B cell (primary cell): ENCODE results near the gene BUB3. TPM values are rescaled to one million over a fixed set of nuclear protein-coding genes. Genes with fewer than 3 reads are reported as not detected.

ENCODE experiments used
- ATAC-seq: fragments of 200-7000 bp; cut with Tn5 transposase; one replicate; pipeline ENCODE4 v1.10.0; 2021; ENCODE audit warnings: low read depth, mild to moderate bottlenecking, moderate number of reproducible peaks, moderate library complexity
- CTCF ChIA-PET: fragments of 350-600 bp; sonication (Branson Sonifier 250); formaldehyde crosslinking; loops from one replicate; lab custom pipeline; 2021; ENCODE audit warnings: antibody characterized with exemption, inconsistent platforms; lab: Charles Lee
- POLR2A ChIA-PET: fragments of 350-600 bp; sonication (Branson Sonifier 250); formaldehyde crosslinking; loops from one replicate; lab custom pipeline; 2021; ENCODE audit warnings: antibody characterized with exemption; lab: Charles Lee
- DNase-seq: peaks from one replicate; pipeline ENCODE4 v3.0.0; 2013
- H2AFZ ChIP-seq: 2 replicates; pipeline ENCODE4 v1.6.1; 2012; ENCODE audit warnings: mild to moderate bottlenecking, low read depth, low read length; ENCODE audit not compliant: insufficient read depth, poor library complexity, severe bottlenecking
- H3K27ac ChIP-seq, 2 donors: 1 replicate in 1 of 2; 2 replicates in 1 of 2; pipeline ENCODE4 v1.5.1; 2012 to 2013; ENCODE audit warnings: low read length in 2 of 2, mild to moderate bottlenecking in 2 of 2, moderate library complexity in 1 of 2
- H3K27me3 ChIP-seq, 4 experiments: fragments of 200-600 bp in 1 of 4; sonication (generic) in 1 of 4; replicated peaks in 1 of 4; 1 replicate in 2 of 4; 2 replicates in 2 of 4; pipeline versions ENCODE4 v1.6.1 to v1.7.0; 2013 to 2016; ENCODE audit warnings: low read length in 3 of 4, mild to moderate bottlenecking in 2 of 4, mixed read lengths in 1 of 4, moderate library complexity in 1 of 4; ENCODE audit not compliant: insufficient read depth in 4 of 4, control insufficient read depth in 3 of 4; ENCODE audit errors: control extremely low read depth in 1 of 4
- H3K36me3 ChIP-seq, 2 experiments: replicated peaks in 1 of 2; 1 replicate in 1 of 2; 2 replicates in 1 of 2; pipeline versions ENCODE4 v1.6.1 to v1.7.1; 2013; ENCODE audit warnings: low read length in 1 of 2; ENCODE audit not compliant: insufficient read depth in 2 of 2, control insufficient read depth in 1 of 2; ENCODE audit errors: control extremely low read depth in 1 of 2, extremely low read depth in 1 of 2
- H3K4me1 ChIP-seq, 2 donors: fragments of 200-600 bp in 1 of 2; sonication (generic) in 1 of 2; 1 replicate in 1 of 2; 2 replicates in 1 of 2; pipeline versions ENCODE4 v1.5.1 to v1.6.1; 2013 to 2017; ENCODE audit warnings: low read length in 2 of 2; ENCODE audit not compliant: control insufficient read depth in 2 of 2, insufficient read depth in 2 of 2
- H3K4me2 ChIP-seq: replicated peaks from 2 replicates; pipeline ENCODE3; 2012; ENCODE audit warnings: mild to moderate bottlenecking, low read depth, low read length; ENCODE audit not compliant: poor library complexity, severe bottlenecking
- H3K4me3 ChIP-seq, 5 experiments: fragments of 200-600 bp in 1 of 5; sonication (generic) in 1 of 5; 1 replicate in 3 of 5; 2 replicates in 2 of 5; pipeline versions ENCODE4 v1.5.1 to v1.7.0; 2011 to 2016; ENCODE audit warnings: low read length in 4 of 5, mild to moderate bottlenecking in 4 of 5, low read depth in 2 of 5, control low read depth in 1 of 5, moderate library complexity in 1 of 5; ENCODE audit not compliant: insufficient read depth in 1 of 5; ENCODE audit errors: control extremely low read depth in 1 of 5, extremely low read depth in 1 of 5
- H3K79me2 ChIP-seq: fragments of 200-600 bp; sonication (generic); one replicate; pipeline ENCODE4 v1.6.0; 2016; ENCODE audit warnings: low read length; ENCODE audit not compliant: control insufficient read depth, insufficient read depth
- H3K9ac ChIP-seq: fragments of 200-600 bp; sonication (generic); 2 replicates; pipeline ENCODE4 v1.6.1; 2017; ENCODE audit warnings: mild to moderate bottlenecking, low read length, moderate library complexity
- H3K9me3 ChIP-seq, 3 donors: one replicate each; pipeline versions ENCODE4 v1.6.1 to v1.7.1; 2013; ENCODE audit warnings: low read length in 2 of 3; ENCODE audit not compliant: control insufficient read depth in 2 of 3, insufficient read depth in 1 of 3; ENCODE audit errors: control extremely low read depth in 1 of 3
- H4K20me1 ChIP-seq: 2 replicates; pipeline ENCODE4 v1.6.0; 2012; ENCODE audit warnings: mild to moderate bottlenecking, low read length; ENCODE audit not compliant: insufficient read depth, control insufficient read depth, poor library complexity, severe bottlenecking
- H3K27ac Mint-ChIP-seq: one replicate; pipeline ENCODE4 v1.8.0; 2021; ENCODE audit warnings: mixed read lengths
- H3K27me3 Mint-ChIP-seq: one replicate; pipeline ENCODE4 v1.8.0; 2021; ENCODE audit warnings: mixed read lengths
- H3K4me1 Mint-ChIP-seq: one replicate; pipeline ENCODE4 v1.8.0; 2021; ENCODE audit warnings: mixed read lengths
- H3K4me3 Mint-ChIP-seq: one replicate; pipeline ENCODE4 v1.8.0; 2021; ENCODE audit warnings: mixed read lengths
- H3K9me3 Mint-ChIP-seq: one replicate; pipeline ENCODE4 v1.8.0; 2022; ENCODE audit warnings: mixed read lengths; ENCODE audit not compliant: insufficient read depth
- CTCF ChIP-seq: fragments of 200-600 bp; IDR thresholded peaks from one replicate; pipeline ENCODE4 v1.8.0; 2022; ENCODE audit warnings: antibody characterized with exemption, mild to moderate bottlenecking
- EZH2 ChIP-seq: IDR thresholded peaks from 2 replicates; pipeline ENCODE4 v1.6.1; 2012; ENCODE audit warnings: borderline replicate concordance, low read depth, mild to moderate bottlenecking, moderate library complexity, low read length; ENCODE audit not compliant: insufficient read depth, poor library complexity, severe bottlenecking
- WGBS: methylation state at CpG from one replicate; pipeline ENCODE4 v1.1.5; 2013; ENCODE audit warnings: missing lambda C conversion rate; ENCODE audit not compliant: insufficient coverage; 5-methylcytosine and 5-hydroxymethylcytosine counted together
- intact Hi-C: fragments of 100-400 bp; cut with micrococcal nuclease; formaldehyde crosslinking; loops from one replicate; pipeline ENCODE4 v1.10.0; 2022
- polyA plus RNA-seq: library from polyadenylated mRNA; depleted of rRNA; stranded (reverse); fragments of >200 nt; gene quantifications from 2 replicates; pipeline ENCODE4 v1.2.3, GENCODE V29; 2012
- total RNA-seq, 2 donors: library from RNA; stranded (reverse); fragments of 120-200 nt in 1 of 2; gene quantifications; 1 replicate in 1 of 2; 2 replicates in 1 of 2; pipeline versions ENCODE4 v1.2.3 to v1.2.4, GENCODE V29; 2013 to 2022

BUB3 gene
- total and polyA plus RNA-seq, 2 donors (not counting 1 experiment from before 2014, with no cell fraction given): 112 to 113 TPM

- peaks cover 6 to 99% (median 91%) of the 10 kb centered on the region in 4 experiments for H3K27me3 ChIP-seq
- Mint-ChIP-seq H3K27me3 (peaks cover 80% of the 10 kb centered on the region), H3K4me1 (peaks cover 32% of the 10 kb centered on the region), H3K9me3 (no peaks in the 10 kb centered on the region), H3K4me3 (no peak overlapping the region), H3K27ac (peak overlapping the region; percentile 6)
- intact Hi-C loops: no loop called here
- no peak overlapping the region for H3K27ac ChIP-seq
- CTCF ChIA-PET: no interaction called here
- 5% methylated on average over 30 of the region's 33 CpGs for WGBS
- H3K9ac ChIP-seq: no peak overlapping the region
- H3K4me2 ChIP-seq: peak overlapping the region; percentile 47
- TF ChIP-seq CTCF (no peak), EZH2 (no peak)
- H3K4me3 ChIP-seq: no peak overlapping the region
- peak; percentile 32 for DNase-seq
- no peak for ATAC-seq
- peaks cover 45 to 78% of the 10 kb centered on the region in 2 donors for H3K4me1 ChIP-seq
- no peaks in the 10 kb centered on the region for H3K79me2 ChIP-seq
- H3K9me3 ChIP-seq: peaks cover 7 to 85% (median 37%) of the 10 kb centered on the region in 3 donors
- POLR2A ChIA-PET: no interaction called here
- no peaks in the 10 kb centered on the region for H4K20me1 ChIP-seq
- H3K36me3 ChIP-seq: no peaks in the 10 kb centered on the region
- H2AFZ ChIP-seq: no peak overlapping the region
Observed at GRCh38 chr10:123142701-123143161, 11.5 kb upstream of the BUB3 start.

- POLR2A ChIA-PET: interaction anchor here (0.7 kb wide), 1 partner anchor 636 kb away, joined by 3 read pairs; no protein-coding TSS in a partner anchor
- Histone ChIP-seq H3K36me3 (no peaks in the 10 kb centered on the region), H3K4me2 (peak overlapping the region; percentile 47), H3K27ac (no peak overlapping the region), H3K9me3 (peaks cover 7 to 85% (median 35%) of the 10 kb centered on the region in 3 donors), H3K9ac (no peak overlapping the region), H2AFZ (no peak overlapping the region), H3K79me2 (no peaks in the 10 kb centered on the region), H3K27me3 (peaks cover 6 to 98% (median 89%) of the 10 kb centered on the region in 4 experiments), H3K4me1 (peaks cover 49 to 78% of the 10 kb centered on the region in 2 donors), H3K4me3 (no peak overlapping the region), H4K20me1 (no peaks in the 10 kb centered on the region)
- H3K4me3 Mint-ChIP-seq: no peak overlapping the region
- CTCF ChIA-PET: interaction anchor here (3.9 kb wide), 1 partner anchor 9 kb away, joined by 22 read pairs; no protein-coding TSS in a partner anchor
- peak; percentile 21 for DNase-seq
- peaks cover 77% of the 10 kb centered on the region for H3K27me3 Mint-ChIP-seq
- 13% methylated on average over 33 of the region's 33 CpGs for WGBS
- peak overlapping the region; percentile 6 for H3K27ac Mint-ChIP-seq
- no peak for TF ChIP-seq CTCF
- no peak for TF ChIP-seq EZH2
- peaks cover 34% of the 10 kb centered on the region for H3K4me1 Mint-ChIP-seq
- no peak for ATAC-seq
- H3K9me3 Mint-ChIP-seq: no peaks in the 10 kb centered on the region
- intact Hi-C loops: no loop called here
Observed at GRCh38 chr10:123143162-123143824, 10.9 kb upstream of the BUB3 start.
